Ovary (tissue), 9 donors: Measurements from ENCODE around the gene TAF1. TPM values are rescaled to one million over a fixed set of nuclear protein-coding genes. Genes with fewer than 3 reads are reported as not detected.
"Not testable (repeated sequence)": the region's sequence is repeated elsewhere in the genome, so short reads cannot be mapped to it uniquely, and the experiment has no call there.

ENCODE experiments used
- DNase-seq, 5 donors: peaks; one replicate each; pipeline ENCODE4 v3.0.0-alpha.2; 2019 to 2020
- H3K27ac ChIP-seq, 2 donors: fragments of 200-600 bp; one replicate each; pipeline versions ENCODE4 v1.5.1 to v1.8.0; 2019 to 2022
- H3K27me3 ChIP-seq: fragments of 200-600 bp; one replicate; pipeline ENCODE4 v1.8.0; 2022
- H3K36me3 ChIP-seq: fragments of 200-600 bp; sonication (generic); one replicate; pipeline ENCODE4 v1.5.1; 2019
- H3K4me1 ChIP-seq: one replicate; pipeline ENCODE4 v1.8.1; 2013; ENCODE audit warnings: mild to moderate bottlenecking, moderate library complexity; ENCODE audit not compliant: insufficient read depth
- H3K4me3 ChIP-seq: fragments of 200-600 bp; sonication (generic); one replicate; pipeline ENCODE4 v1.5.1; 2017
- H3K9me3 ChIP-seq, 2 donors: fragments of 200-600 bp in 1 of 2; sonication (generic) in 1 of 2; one replicate each; pipeline versions ENCODE4 v1.5.1 to v1.8.1; 2013 to 2019; ENCODE audit warnings: mild to moderate bottlenecking in 1 of 2, moderate library complexity in 1 of 2
- CTCF ChIP-seq, 3 donors: fragments of 450-650 bp in 2 of 3; fragments of 200-600 bp in 1 of 3; IDR thresholded peaks; one replicate each; pipeline versions ENCODE4 v1.5.1 to v1.8.0; 2016 to 2022; ENCODE audit warnings: antibody characterized with exemption in 3 of 3, mild to moderate bottlenecking in 1 of 3
- EP300 ChIP-seq: sonication (generic); formaldehyde crosslinking; IDR thresholded peaks from one replicate; pipeline ENCODE4 v1.6.1; 2017; ENCODE audit warnings: antibody characterized with exemption
- POLR2A ChIP-seq: fragments of 450-650 bp; IDR thresholded peaks from one replicate; pipeline ENCODE4 v1.6.1; 2017; ENCODE audit warnings: antibody characterized with exemption, mild to moderate bottlenecking, moderate library complexity
- WGBS, 3 donors: extraction: QIAGEN DNeasy Blood & Tissue Kit in 1 of 3; methylation state at CpG; one replicate each; pipeline versions ENCODE4 v1.1.5 to v1.1.7; 2013 to 2017; 5-methylcytosine and 5-hydroxymethylcytosine counted together
- intact Hi-C, 4 donors: fragments of 100-400 bp; cut with DNase I; formaldehyde crosslinking; loops; one replicate each; pipeline versions ENCODE4 v1.11.0 to v1.15.1; 2022 to 2023
- polyA plus RNA-seq, 2 donors: library from polyadenylated mRNA; stranded (reverse); fragments of 200-250 nt in 1 of 2; fragments of 350-450 nt in 1 of 2; fragmentation: Illumina TruSeq in 1 of 2; extraction: RNeasy Lipid Tissue Mini Kit (QIAGEN cat#74804) in 1 of 2; gene quantifications; one replicate each; pipeline ENCODE4 v1.2.3, GENCODE V29; 2013 to 2014
- total RNA-seq, 7 donors: library from RNA; depleted of rRNA in 2 of 7; stranded (reverse); fragments of >200 nt in 2 of 7; fragmentation: NEBNext Ultra II Directional in 3 of 7; extraction: Animal tissue kit (Norgen Biotek cat#: 25700) in 3 of 7; gene quantifications; one replicate each; pipeline versions ENCODE4 v1.1.0 to v1.2.4, GENCODE V29; 2016 to 2023
- donor health status: DM: no; HTN: no; CAD: no; lungs with moderate emphysema.
- donor health status: DM: no; HTN: no; CAD: no.
- donor health status: Bipolar disorder and iron deficiency.
- donor health status: DM: yes; HTN: yes; CAD: no.
- donor health status: DM: no; HTN: no; CAD: no.
- donor health status: DM: yes; HTN: yes; CAD: no.

Gene TAF1
- total and polyA plus RNA-seq, 9 donors = 20.0 to 52.0 (median 41.7) TPM

GRCh38 chrX:71326394-71326793, 39.8 kb upstream of the TAF1 start:
- Histone ChIP-seq H3K36me3 (no peaks in the 10 kb centered on the region), H3K4me3 (no peak overlapping the region), H3K9me3 (no peaks in the 10 kb centered on the region), H3K27me3 (no peaks in the 10 kb centered on the region), H3K27ac (no peak overlapping the region), H3K4me1 (no peaks in the 10 kb centered on the region)
- 88 to 90% (median 88%) methylated on average over 3 of the region's 3 CpGs for WGBS, 3 donors
- intact Hi-C loops = no loop called here
- DNase-seq = no peak
- TF ChIP-seq CTCF (IDR thresholded peaks at IDR 0.05) (no peak), POLR2A (no peak), EP300 (no peak)

GRCh38 chrX:71349151-71349665, 16.9 kb upstream of the TAF1 start:
- 18 to 39% (median 33%) methylated on average over 2 of the region's 5 CpGs for WGBS, 3 donors
- H3K4me3 ChIP-seq, DNase-seq, H3K4me1 ChIP-seq, H3K9me3 ChIP-seq, H3K27me3 ChIP-seq, intact Hi-C loops, H3K27ac ChIP-seq, H3K36me3 ChIP-seq: not testable (repeated sequence)

- H3K4me3 ChIP-seq, H3K27me3 ChIP-seq: not testable (repeated sequence)
- 21 to 38% (median 33%) methylated on average over 3 to 4 of the region's 6 CpGs for WGBS, 3 donors
These were observed 16.3 kb upstream of the TAF1 start for GRCh38 chrX:71349867-71350266.

GRCh38 chrX:71352439-71352838, 13.7 kb upstream of the TAF1 start:
- H3K9me3 ChIP-seq, H3K4me3 ChIP-seq, H3K4me1 ChIP-seq, H3K27ac ChIP-seq, H3K36me3 ChIP-seq, intact Hi-C loops, H3K27me3 ChIP-seq, DNase-seq: not testable (repeated sequence)
- WGBS, 3 donors = 61 to 81% (median 69%) methylated on average over 5 of the region's 5 CpGs

More at GRCh38 chrX:71349867-71350266, 16.3 kb upstream of the TAF1 start:
- H3K9me3 ChIP-seq, H3K27ac ChIP-seq, H3K36me3 ChIP-seq, DNase-seq, H3K4me1 ChIP-seq, intact Hi-C loops: not testable (repeated sequence)

- 93 to 95% (median 94%) methylated on average over 14 of the region's 14 CpGs for WGBS, 3 donors
- no peaks in the 10 kb centered on the region for H3K27me3 ChIP-seq
- H3K36me3 ChIP-seq = no peaks in the 10 kb centered on the region
- no peaks in the 10 kb centered on the region for H3K9me3 ChIP-seq
- no peak overlapping the region for H3K27ac ChIP-seq
- intact Hi-C loops = loop anchor here in 2 of 4 donors (10.0 kb wide), 2 partner anchors 69 to 109 kb away; partner anchors contain the start of gene ZMYM3 (in 1 of the 2)
- H3K4me3 ChIP-seq = no peak overlapping the region
- peaks cover 6% of the 10 kb centered on the region for H3K4me1 ChIP-seq
- DNase-seq = peak in 1 of 5 donors; percentile 36
- TF ChIP-seq POLR2A = no peak
- TF ChIP-seq EP300 = no peak
- TF ChIP-seq CTCF (IDR thresholded peaks at IDR 0.05) = no peak
These were observed 1.9 kb upstream of the TAF1 start for GRCh38 chrX:71364221-71364620.

- Histone ChIP-seq H3K36me3 (no peaks in the 10 kb centered on the region), H3K27me3 (no peaks in the 10 kb centered on the region), H3K9me3 (no peaks in the 10 kb centered on the region), H3K27ac (peak overlapping the region in 1 of 2 donors; percentile 51), H3K4me1 (peaks cover 6% of the 10 kb centered on the region), H3K4me3 (peak overlapping the region; percentile 47)
- DNase-seq = no peak
- TF ChIP-seq POLR2A (peak; percentile 73), EP300 (no peak), CTCF (IDR thresholded peaks at IDR 0.05) (no peak)
- intact Hi-C loops = loop anchor here in 2 of 4 donors (10.0 kb wide), 2 partner anchors 71 to 111 kb away; partner anchors contain the start of gene ZMYM3 (in 1 of the 2)
- WGBS, 3 donors = 37 to 53% (median 39%) methylated on average over 16 of the region's 16 CpGs
These were observed 742 bp upstream of the TAF1 start for GRCh38 chrX:71365356-71365874.
